Measurements from ENCODE around the gene DENND6A.

GRCh38 chr3:57654267-57654666, 38.6 kb downstream of the DENND6A start:
- TF ChIP-seq, protein P1, sequence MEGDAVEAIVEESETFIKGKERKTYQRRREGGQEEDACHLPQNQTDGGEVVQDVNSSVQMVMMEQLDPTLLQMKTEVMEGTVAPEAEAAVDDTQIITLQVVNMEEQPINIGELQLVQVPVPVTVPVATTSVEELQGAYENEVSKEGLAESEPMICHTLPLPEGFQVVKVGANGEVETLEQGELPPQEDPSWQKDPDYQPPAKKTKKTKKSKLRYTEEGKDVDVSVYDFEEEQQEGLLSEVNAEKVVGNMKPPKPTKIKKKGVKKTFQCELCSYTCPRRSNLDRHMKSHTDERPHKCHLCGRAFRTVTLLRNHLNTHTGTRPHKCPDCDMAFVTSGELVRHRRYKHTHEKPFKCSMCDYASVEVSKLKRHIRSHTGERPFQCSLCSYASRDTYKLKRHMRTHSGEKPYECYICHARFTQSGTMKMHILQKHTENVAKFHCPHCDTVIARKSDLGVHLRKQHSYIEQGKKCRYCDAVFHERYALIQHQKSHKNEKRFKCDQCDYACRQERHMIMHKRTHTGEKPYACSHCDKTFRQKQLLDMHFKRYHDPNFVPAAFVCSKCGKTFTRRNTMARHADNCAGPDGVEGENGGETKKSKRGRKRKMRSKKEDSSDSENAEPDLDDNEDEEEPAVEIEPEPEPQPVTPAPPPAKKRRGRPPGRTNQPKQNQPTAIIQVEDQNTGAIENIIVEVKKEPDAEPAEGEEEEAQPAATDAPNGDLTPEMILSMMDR (IDR thresholded peaks at IDR 0.05): no peak
- no peak for TF ChIP-seq POLR2A (IDR thresholded peaks at IDR 0.05)

Measured in adrenal gland (tissue), 5 donors.